PC-9 (cell line): ENCODE results near the gene STX3. TPM values are rescaled to one million over a fixed set of nuclear protein-coding genes. Genes with fewer than 3 reads are reported as not detected.
A peak's percentile ranks its signal among the peaks of the same experiment; 100 is the strongest.

Experiments used
- BruUV-seq: library from RNA; stranded (reverse); fragments of 400-500 nt; replicated peaks from 2 replicates; lab custom pipeline; 2021; lab: Mats Ljungman, UMichigan
- CTCF ChIA-PET: fragments of 300-600 bp; sonication (Branson Sonifier 250); formaldehyde crosslinking; loops from one replicate; lab custom pipeline; 2022; ENCODE audit warnings: antibody characterized with exemption; lab: Charles Lee
- POLR2A ChIA-PET: fragments of 300-600 bp; sonication (Branson Sonifier 250); formaldehyde crosslinking; loops from one replicate; lab custom pipeline; 2022; ENCODE audit warnings: antibody characterized with exemption; ENCODE audit not compliant: unreplicated experiment; lab: Charles Lee
- DNase-seq, 2 experiments: peaks; one replicate each; pipeline versions ENCODE4 v3.0.0 to v3.0.0-alpha.2; 2015 to 2022; ENCODE audit warnings: mixed read lengths in 1 of 2
- H2AFZ ChIP-seq: fragments of 200-600 bp; sonication (generic); 2 replicates; pipeline ENCODE4 v1.8.1; 2017; ENCODE audit warnings: antibody characterized with exemption
- H3F3A ChIP-seq: fragments of 200-600 bp; sonication (generic); 2 replicates; pipeline ENCODE4 v1.8.1; 2017; ENCODE audit warnings: antibody characterized with exemption, mild to moderate bottlenecking, low read depth; ENCODE audit not compliant: insufficient read depth
- H3K27ac ChIP-seq: fragments of 200-600 bp; sonication (generic); 2 replicates; pipeline ENCODE4 v1.6.1; 2016; ENCODE audit warnings: mixed run types
- H3K27me3 ChIP-seq: fragments of 200-600 bp; sonication (generic); 2 replicates; pipeline ENCODE4 v1.6.1; 2016; ENCODE audit warnings: low read depth, mixed run types; ENCODE audit not compliant: insufficient read depth
- H3K36me3 ChIP-seq: fragments of 200-600 bp; sonication (generic); 2 replicates; pipeline ENCODE4 v1.6.1; 2016; ENCODE audit warnings: low read depth, mixed run types
- H3K4me1 ChIP-seq: fragments of 200-600 bp; sonication (generic); replicated peaks from 2 replicates; pipeline ENCODE4 v1.6.1; 2016; ENCODE audit warnings: mixed run types; ENCODE audit not compliant: insufficient read depth
- H3K4me2 ChIP-seq: fragments of 200-600 bp; sonication (generic); 2 replicates; pipeline ENCODE4 v1.6.1; 2017; ENCODE audit warnings: mixed run types
- H3K4me3 ChIP-seq: fragments of 200-600 bp; sonication (generic); 2 replicates; pipeline ENCODE4 v1.6.1; 2016; ENCODE audit warnings: mixed run types
- H3K79me2 ChIP-seq: fragments of 200-600 bp; sonication (generic); 2 replicates; pipeline ENCODE4 v1.6.1; 2017; ENCODE audit warnings: low read depth, mixed run types
- H3K9me2 ChIP-seq: fragments of 200-600 bp; sonication (generic); 2 replicates; pipeline ENCODE4 v1.8.1; 2017; ENCODE audit warnings: mild to moderate bottlenecking; ENCODE audit not compliant: insufficient read depth
- H3K9me3 ChIP-seq: fragments of 200-600 bp; sonication (generic); 2 replicates; pipeline ENCODE4 v1.8.1; 2016; ENCODE audit warnings: low read depth; ENCODE audit not compliant: insufficient read depth
- H4K20me1 ChIP-seq: fragments of 200-600 bp; sonication (generic); 2 replicates; pipeline ENCODE4 v1.8.1; 2017; ENCODE audit not compliant: insufficient read depth
- EZH2 ChIP-seq: fragments of 200-600 bp; sonication (generic); IDR thresholded peaks from 2 replicates; pipeline ENCODE4 v1.8.0; 2017; ENCODE audit warnings: antibody characterized with exemption, low read depth
- intact Hi-C: fragments of 100-400 bp; cut with micrococcal nuclease; formaldehyde crosslinking; loops from one replicate; pipeline ENCODE4 v1.10.0; 2022; ENCODE audit not compliant: unreplicated experiment
- total RNA-seq: library from RNA; stranded (reverse); gene quantifications from 2 replicates; pipeline ENCODE4 v1.2.3, GENCODE V29; 2021
- TF ChIP-seq, protein P1 (sequence below): fragments of 200-600 bp; sonication (generic); conservative IDR thresholded peaks from 2 replicates; pipeline ENCODE4 v1.6.1; 2017; ENCODE audit warnings: mixed run types, antibody characterized with exemption, mild to moderate bottlenecking, moderate library complexity

STX3 gene
- total RNA-seq, 1 experiment from 2014 or later: 50.1 TPM

DNA sequence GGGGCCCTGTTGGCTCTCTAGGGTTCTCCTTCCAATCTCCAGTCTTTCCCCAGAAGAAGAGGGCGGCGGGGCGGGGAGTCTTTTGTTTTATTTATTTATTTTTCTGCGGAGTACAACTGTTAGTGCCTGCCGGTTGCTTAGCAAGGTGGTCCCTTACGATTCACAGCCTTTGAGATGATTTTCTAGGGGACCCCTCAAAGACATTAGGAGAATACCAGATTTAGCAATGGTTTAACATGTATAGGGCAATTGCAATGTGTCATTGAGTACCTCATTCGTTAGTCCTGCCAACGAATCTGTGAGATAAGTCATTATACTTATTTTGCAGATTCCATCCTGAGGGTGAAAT, 55.7 kb downstream of the STX3 start:
- Histone ChIP-seq H3K4me1 (peaks cover 14% of the 10 kb centered on the region; the same call in 1 of the 2 replicates), H3K4me3 (peak overlapping the region; percentile 73), H3K36me3 (0 out of 2 replicates have a peak, but pooled peaks cover 15% of the 10 kb centered on the region), H3K79me2 (peaks cover 18% of the 10 kb centered on the region), H4K20me1 (no peaks in the 10 kb centered on the region), H2AFZ (peak overlapping the region; percentile 94), H3K9me3 (no peaks in the 10 kb centered on the region), H3K27ac (peak overlapping the region; percentile 58), H3K9me2 (no peaks in the 10 kb centered on the region), H3F3A (peaks cover 28% of the 10 kb centered on the region; the same call in 1 of the 2 replicates), H3K4me2 (peak overlapping the region; percentile 94), H3K27me3 (no peaks in the 10 kb centered on the region)
- no TSS peak for BruUV-seq
- ChIA-PET POLR2A (interaction anchor here (0.7 kb wide), 1 partner anchor 108 kb away, joined by 15 read pairs; no protein-coding TSS in a partner anchor), CTCF (interaction anchor here (0.8 to 1.0 kb wide), 2 partner anchors 55 to 108 kb away, joined by 4 to 9 read pairs; no protein-coding TSS in a partner anchor)
- intact Hi-C loops: loop anchor here (2.0 to 5.0 kb wide), 3 partner anchors 46 to 260 kb away; partner anchors contain the start of gene STX3
- no peak for TF ChIP-seq EZH2
- TF ChIP-seq, protein P1, sequence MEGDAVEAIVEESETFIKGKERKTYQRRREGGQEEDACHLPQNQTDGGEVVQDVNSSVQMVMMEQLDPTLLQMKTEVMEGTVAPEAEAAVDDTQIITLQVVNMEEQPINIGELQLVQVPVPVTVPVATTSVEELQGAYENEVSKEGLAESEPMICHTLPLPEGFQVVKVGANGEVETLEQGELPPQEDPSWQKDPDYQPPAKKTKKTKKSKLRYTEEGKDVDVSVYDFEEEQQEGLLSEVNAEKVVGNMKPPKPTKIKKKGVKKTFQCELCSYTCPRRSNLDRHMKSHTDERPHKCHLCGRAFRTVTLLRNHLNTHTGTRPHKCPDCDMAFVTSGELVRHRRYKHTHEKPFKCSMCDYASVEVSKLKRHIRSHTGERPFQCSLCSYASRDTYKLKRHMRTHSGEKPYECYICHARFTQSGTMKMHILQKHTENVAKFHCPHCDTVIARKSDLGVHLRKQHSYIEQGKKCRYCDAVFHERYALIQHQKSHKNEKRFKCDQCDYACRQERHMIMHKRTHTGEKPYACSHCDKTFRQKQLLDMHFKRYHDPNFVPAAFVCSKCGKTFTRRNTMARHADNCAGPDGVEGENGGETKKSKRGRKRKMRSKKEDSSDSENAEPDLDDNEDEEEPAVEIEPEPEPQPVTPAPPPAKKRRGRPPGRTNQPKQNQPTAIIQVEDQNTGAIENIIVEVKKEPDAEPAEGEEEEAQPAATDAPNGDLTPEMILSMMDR: no peak
- no peak for DNase-seq

DNA sequence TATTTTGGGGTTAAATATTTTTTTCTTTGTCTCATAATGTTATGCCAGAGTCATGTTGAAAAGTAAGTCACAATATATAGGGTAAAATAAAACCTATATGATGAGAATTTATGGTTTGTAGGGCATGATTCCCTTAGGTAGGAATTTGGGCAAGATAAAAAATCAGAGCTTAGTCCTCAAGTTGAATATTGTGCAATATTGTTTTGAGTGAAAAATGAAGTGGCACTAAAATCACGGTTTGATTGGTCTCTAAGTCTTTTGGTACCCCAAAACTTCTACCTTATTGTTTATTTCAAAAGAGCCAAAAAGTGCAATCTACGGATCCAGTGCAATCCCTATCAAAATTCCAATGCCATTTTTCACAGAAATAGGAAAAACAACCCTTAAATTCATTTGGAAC, 57.0 kb downstream of the STX3 start:
- H3K9me3 ChIP-seq: no peaks in the 10 kb centered on the region
- no peak for DNase-seq
- peaks cover 18% of the 10 kb centered on the region for H3K79me2 ChIP-seq
- H3K36me3 ChIP-seq: 0 out of 2 replicates have a peak, but pooled peaks cover 15% of the 10 kb centered on the region
- no peak overlapping the region for H3K4me2 ChIP-seq
- H3K9me2 ChIP-seq: no peaks in the 10 kb centered on the region
- no peak overlapping the region for H3K27ac ChIP-seq
- H3K27me3 ChIP-seq: no peaks in the 10 kb centered on the region
- TF ChIP-seq EZH2: no peak
- TF ChIP-seq, protein P1: no peak
- CTCF ChIA-PET: no interaction called here
- H2AFZ ChIP-seq: no peak overlapping the region
- H4K20me1 ChIP-seq: no peaks in the 10 kb centered on the region
- intact Hi-C loops: loop anchor here (5.0 kb wide), 1 partner anchor 45 kb away; no protein-coding TSS in a partner anchor
- BruUV-seq: no TSS peak
- POLR2A ChIA-PET: interaction anchor here (0.7 kb wide), 1 partner anchor 1894 kb away, joined by 8 read pairs; no protein-coding TSS in a partner anchor
- H3F3A ChIP-seq: peaks cover 28% of the 10 kb centered on the region; the same call in 1 of the 2 replicates
- no peak overlapping the region for H3K4me3 ChIP-seq
- peaks cover 14% of the 10 kb centered on the region; the same call in 1 of the 2 replicates for H3K4me1 ChIP-seq

- DNase-seq: no peak
- BruUV-seq: no TSS peak
- H4K20me1 ChIP-seq: no peaks in the 10 kb centered on the region
- H3K4me3 ChIP-seq: no peak overlapping the region
- H3K9me2 ChIP-seq: no peaks in the 10 kb centered on the region
- H3K4me1 ChIP-seq: peaks cover 14% of the 10 kb centered on the region; the same call in 1 of the 2 replicates
- H3K27me3 ChIP-seq: no peaks in the 10 kb centered on the region
- TF ChIP-seq EZH2: no peak
- TF ChIP-seq, protein P1: no peak
- 0 out of 2 replicates have a peak, but pooled peaks cover 8% of the 10 kb centered on the region for H3K36me3 ChIP-seq
- H2AFZ ChIP-seq: no peak overlapping the region
- CTCF ChIA-PET: no interaction called here
- POLR2A ChIA-PET: no interaction called here
- H3F3A ChIP-seq: peaks cover 20% of the 10 kb centered on the region; the same call in 1 of the 2 replicates
- H3K4me2 ChIP-seq: no peak overlapping the region
- intact Hi-C loops: loop anchor here (5.0 kb wide), 1 partner anchor 44 kb away; no protein-coding TSS in a partner anchor
- peaks cover 18% of the 10 kb centered on the region for H3K79me2 ChIP-seq
- no peak overlapping the region for H3K27ac ChIP-seq
- no peaks in the 10 kb centered on the region for H3K9me3 ChIP-seq
These were observed 58.2 kb downstream of the STX3 start for GRCh38 chr11:59813364-59813763.
